SK-N-SH treated with all-trans-retinoic acid at 6 μM for 48 hours (cell line): ENCODE measurements around the gene RGPD8.

Experiments used
- ATAC-seq: fragments of 200-7000 bp; cut with Tn5 transposase; 3 replicates; pipeline ENCODE4 v1.9.1; 2020; ENCODE audit warnings: mild to moderate bottlenecking, moderate library complexity
- ARNTL ChIP-seq: fragments of 450-650 bp; formaldehyde crosslinking; IDR thresholded peaks from 2 replicates; pipeline ENCODE4 v1.5.0; 2020; ENCODE audit warnings: low read depth, mild to moderate bottlenecking, moderate library complexity, borderline replicate concordance
- BACH2 ChIP-seq: fragments of 250-450 bp; sonication (Bioruptor Pico); IDR thresholded peaks from 2 replicates; pipeline ENCODE4 v1.9.0; 2021; ENCODE audit warnings: mild to moderate bottlenecking, borderline replicate concordance
- CREB5 ChIP-seq: fragments of 250-450 bp; sonication (Bioruptor Pico); IDR thresholded peaks from 2 replicates; pipeline ENCODE4 v1.5.1; 2020; ENCODE audit warnings: low read depth, mild to moderate bottlenecking, moderate library complexity
- CSDC2 ChIP-seq: fragments of 250-450 bp; sonication (Bioruptor Pico); IDR thresholded peaks from 2 replicates; pipeline ENCODE4 v1.5.0; 2020; ENCODE audit warnings: mild to moderate bottlenecking, moderate library complexity
- CSRNP3 ChIP-seq: fragments of 250-450 bp; sonication (Bioruptor Pico); IDR thresholded peaks from 2 replicates; pipeline ENCODE4 v1.5.1; 2021; ENCODE audit warnings: mild to moderate bottlenecking, moderate library complexity
- ESRRG ChIP-seq: fragments of 250-450 bp; sonication (Bioruptor Pico); IDR thresholded peaks from 2 replicates; pipeline ENCODE4 v1.6.1; 2021; ENCODE audit warnings: mild to moderate bottlenecking
- GLIS3 ChIP-seq: fragments of 250-450 bp; sonication (Bioruptor Pico); IDR thresholded peaks from 2 replicates; pipeline ENCODE4 v1.5.0; 2020; ENCODE audit warnings: mild to moderate bottlenecking, moderate library complexity
- ISL1 ChIP-seq: fragments of 250-450 bp; sonication (Bioruptor Pico); IDR thresholded peaks from 2 replicates; pipeline ENCODE4 v2.1.2; 2022; ENCODE audit warnings: mild to moderate bottlenecking, moderate library complexity
- OSR1 ChIP-seq: fragments of 250-450 bp; sonication (Bioruptor Pico); IDR thresholded peaks from 2 replicates; pipeline ENCODE4 v1.8.0; 2022; ENCODE audit warnings: moderate library complexity, mild to moderate bottlenecking, inconsistent platforms
- POU6F1 ChIP-seq: fragments of 250-450 bp; sonication (Bioruptor Pico); IDR thresholded peaks from 2 replicates; pipeline ENCODE4 v1.8.0; 2021; ENCODE audit warnings: low read depth, mild to moderate bottlenecking, moderate library complexity, borderline replicate concordance
- PPARA ChIP-seq: fragments of 250-450 bp; sonication (Bioruptor Pico); IDR thresholded peaks from 2 replicates; pipeline ENCODE4 v1.5.0; 2020; ENCODE audit warnings: mild to moderate bottlenecking, borderline replicate concordance
- SNAI2 ChIP-seq: fragments of 250-450 bp; sonication (Bioruptor Pico); IDR thresholded peaks from 2 replicates; pipeline ENCODE4 v1.5.0; 2020; ENCODE audit warnings: mild to moderate bottlenecking, moderate library complexity
- TCF4 ChIP-seq: fragments of 250-450 bp; sonication (Bioruptor Pico); IDR thresholded peaks from 2 replicates; pipeline ENCODE4 v1.8.0; 2021; ENCODE audit warnings: mild to moderate bottlenecking, moderate library complexity, borderline replicate concordance
- TOX ChIP-seq: fragments of 250-450 bp; sonication (Bioruptor Pico); IDR thresholded peaks from 2 replicates; pipeline ENCODE4 v1.8.0; 2021; ENCODE audit warnings: mild to moderate bottlenecking, moderate library complexity, borderline replicate concordance
- ZC3H10 ChIP-seq: fragments of 250-450 bp; sonication (Bioruptor Pico); IDR thresholded peaks from 2 replicates; pipeline ENCODE4 v1.5.1; 2021; ENCODE audit warnings: mild to moderate bottlenecking, moderate library complexity
- ZFP3 ChIP-seq: fragments of 250-450 bp; sonication (Bioruptor Pico); IDR thresholded peaks from 2 replicates; pipeline ENCODE4 v1.5.0; 2020; ENCODE audit warnings: mild to moderate bottlenecking, moderate library complexity
- ZFP30 ChIP-seq: fragments of 450-650 bp; formaldehyde crosslinking; IDR thresholded peaks from 2 replicates; pipeline ENCODE4 v1.5.0; 2022; ENCODE audit warnings: mild to moderate bottlenecking, moderate library complexity
- ZNF565 ChIP-seq: fragments of 450-650 bp; formaldehyde crosslinking; conservative IDR thresholded peaks from 2 replicates; pipeline ENCODE4 v1.5.0; 2020; ENCODE audit warnings: low read depth, mild to moderate bottlenecking, moderate library complexity
- ZNF70 ChIP-seq: fragments of 450-650 bp; formaldehyde crosslinking; IDR thresholded peaks from 2 replicates; pipeline ENCODE4 v1.5.0; 2020; ENCODE audit warnings: mild to moderate bottlenecking, moderate library complexity
- ZNF8 ChIP-seq: fragments of 450-650 bp; formaldehyde crosslinking; IDR thresholded peaks from 2 replicates; pipeline ENCODE4 v1.5.0; 2020; ENCODE audit warnings: mild to moderate bottlenecking, moderate library complexity
- TF ChIP-seq, protein P1 (sequence below): fragments of 250-450 bp; sonication (Bioruptor Pico); IDR thresholded peaks from 2 replicates; pipeline ENCODE4 v1.5.0; 2020; ENCODE audit warnings: mild to moderate bottlenecking, moderate library complexity

RGPD8 gene

GRCh38 chr2:112481050-112481527 lies 47.6 kb upstream of the RGPD8 start:
- no peak for TF ChIP-seq OSR1 (CRISPR knock-in tag)
- TF ChIP-seq BACH2 (CRISPR knock-in tag): no peak
- 0 out of 2 replicates have a peak, but pooled peaks have one; percentile 9 for TF ChIP-seq ARNTL (CRISPR knock-in tag)
- TF ChIP-seq TCF4: no peak
- ATAC-seq: peak; percentile 92

DNA sequence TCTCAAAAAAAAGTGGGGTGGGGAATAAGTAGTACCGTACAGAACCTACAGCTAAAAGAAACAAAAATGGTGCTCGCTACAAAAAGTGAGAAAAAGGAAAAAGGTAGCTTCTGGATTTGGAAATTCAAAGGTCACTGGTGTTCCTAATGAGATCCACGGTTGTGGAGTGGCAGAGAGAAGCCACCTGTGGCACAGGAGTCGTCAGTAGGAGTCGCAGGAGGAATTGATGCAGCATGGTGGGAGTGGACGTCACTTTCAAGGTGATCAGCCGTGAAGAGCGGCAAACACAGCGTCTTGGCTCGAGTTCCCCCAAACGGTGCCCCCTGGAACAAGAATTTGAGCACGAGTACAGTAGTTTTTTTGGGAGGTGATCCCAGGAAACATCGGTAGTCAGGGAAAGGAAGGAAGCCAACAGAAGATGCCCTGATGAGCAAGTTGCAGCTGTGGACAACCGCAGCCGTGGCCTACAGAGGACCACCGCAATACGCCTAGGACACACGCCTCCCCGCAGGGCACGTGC lies 47.1 kb upstream of the RGPD8 start:
- no peak for TF ChIP-seq CSRNP3
- TF ChIP-seq POU6F1 (CRISPR knock-in tag): no peak
- TF ChIP-seq TOX: no peak
- no peak for TF ChIP-seq ZNF70 (CRISPR knock-in tag)
- no peak for TF ChIP-seq PPARA (CRISPR knock-in tag)
- no peak for TF ChIP-seq ZC3H10 (CRISPR knock-in tag)
- no peak for TF ChIP-seq ZNF8 (CRISPR knock-in tag)
- no peak for TF ChIP-seq BACH2 (CRISPR knock-in tag)
- TF ChIP-seq CSDC2 (CRISPR knock-in tag): no peak
- TF ChIP-seq ZFP30 (CRISPR knock-in tag): no peak
- TF ChIP-seq GLIS3 (CRISPR knock-in tag): no peak
- TF ChIP-seq ISL1: no peak
- TF ChIP-seq ESRRG (CRISPR knock-in tag): no peak
- no peak for TF ChIP-seq TCF4
- TF ChIP-seq SNAI2 (CRISPR knock-in tag): no peak
- TF ChIP-seq ARNTL (CRISPR knock-in tag): no peak
- TF ChIP-seq ZFP3 (CRISPR knock-in tag): no peak
- TF ChIP-seq ZNF565: no peak
- TF ChIP-seq, protein P1, sequence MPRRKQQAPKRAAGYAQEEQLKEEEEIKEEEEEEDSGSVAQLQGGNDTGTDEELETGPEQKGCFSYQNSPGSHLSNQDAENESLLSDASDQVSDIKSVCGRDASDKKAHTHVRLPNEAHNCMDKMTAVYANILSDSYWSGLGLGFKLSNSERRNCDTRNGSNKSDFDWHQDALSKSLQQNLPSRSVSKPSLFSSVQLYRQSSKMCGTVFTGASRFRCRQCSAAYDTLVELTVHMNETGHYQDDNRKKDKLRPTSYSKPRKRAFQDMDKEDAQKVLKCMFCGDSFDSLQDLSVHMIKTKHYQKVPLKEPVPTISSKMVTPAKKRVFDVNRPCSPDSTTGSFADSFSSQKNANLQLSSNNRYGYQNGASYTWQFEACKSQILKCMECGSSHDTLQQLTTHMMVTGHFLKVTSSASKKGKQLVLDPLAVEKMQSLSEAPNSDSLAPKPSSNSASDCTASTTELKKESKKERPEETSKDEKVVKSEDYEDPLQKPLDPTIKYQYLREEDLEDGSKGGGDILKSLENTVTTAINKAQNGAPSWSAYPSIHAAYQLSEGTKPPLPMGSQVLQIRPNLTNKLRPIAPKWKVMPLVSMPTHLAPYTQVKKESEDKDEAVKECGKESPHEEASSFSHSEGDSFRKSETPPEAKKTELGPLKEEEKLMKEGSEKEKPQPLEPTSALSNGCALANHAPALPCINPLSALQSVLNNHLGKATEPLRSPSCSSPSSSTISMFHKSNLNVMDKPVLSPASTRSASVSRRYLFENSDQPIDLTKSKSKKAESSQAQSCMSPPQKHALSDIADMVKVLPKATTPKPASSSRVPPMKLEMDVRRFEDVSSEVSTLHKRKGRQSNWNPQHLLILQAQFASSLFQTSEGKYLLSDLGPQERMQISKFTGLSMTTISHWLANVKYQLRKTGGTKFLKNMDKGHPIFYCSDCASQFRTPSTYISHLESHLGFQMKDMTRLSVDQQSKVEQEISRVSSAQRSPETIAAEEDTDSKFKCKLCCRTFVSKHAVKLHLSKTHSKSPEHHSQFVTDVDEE (CRISPR knock-in tag): no peak
- no peak for TF ChIP-seq CREB5
- TF ChIP-seq, all 23 proteins: peak for 0
- peak; percentile 11; the same call in 2 of the 3 replicates for ATAC-seq

- TF ChIP-seq PPARA (CRISPR knock-in tag) (no peak), CSDC2 (CRISPR knock-in tag) (no peak), CSRNP3 (no peak), TCF4 (no peak), POU6F1 (CRISPR knock-in tag) (no peak), SNAI2 (CRISPR knock-in tag) (no peak), ZNF70 (CRISPR knock-in tag) (no peak), ZFP3 (CRISPR knock-in tag) (no peak), ZC3H10 (CRISPR knock-in tag) (no peak), TOX (no peak), ZNF565 (no peak), ARNTL (CRISPR knock-in tag) (no peak), ZFP30 (CRISPR knock-in tag) (no peak), ISL1 (no peak), ESRRG (CRISPR knock-in tag) (no peak), OSR1 (CRISPR knock-in tag) (no peak), BACH2 (CRISPR knock-in tag) (no peak)
- TF ChIP-seq, protein P1 (CRISPR knock-in tag): no peak
- ATAC-seq: no peak
These were observed 43.0 kb upstream of the RGPD8 start for GRCh38 chr2:112476434-112476833.
